ENCODE results near the gene ACSS3. TPM values are rescaled to one million over a fixed set of nuclear protein-coding genes. Genes with fewer than 3 reads are reported as not detected.

ACSS3 gene
- polyA plus RNA-seq, 1 of the 3 experiments (the other 2 are of a cell fraction), result 0.02 TPM

GRCh38 chr12:81187686-81188085, 109.8 kb downstream of the ACSS3 start:
- 5% methylated on average over 1 of the region's 1 CpG for WGBS (ENCODE audit: low lambda C conversion rate)
- CTCF ChIA-PET, result no interaction called here
- no peak overlapping the region for H3K27ac ChIP-seq (ENCODE audit: low read depth in 2 of 2, low read length in 1 of 2)

GRCh38 chr12:81196595-81196994, 118.7 kb downstream of the ACSS3 start:
- H3K9ac ChIP-seq, result no peak overlapping the region
- H3K9me3 ChIP-seq, result no peaks in the 10 kb centered on the region; the same call in 1 of the 2 replicates
- CTCF ChIA-PET, result no interaction called here
- H3K36me3 ChIP-seq (replicated peaks in 1 of 2; ENCODE audit: control insufficient read depth in 1 of 2, insufficient read depth in 2 of 2, low read length in 1 of 2), result no peaks in the 10 kb centered on the region
- no peak for DNase-seq
- no peak overlapping the region for H3K27ac ChIP-seq (ENCODE audit: low read depth in 2 of 2, low read length in 1 of 2)
- no peaks in the 10 kb centered on the region for H3K4me1 ChIP-seq (ENCODE audit: control insufficient read depth in 1 of 2, insufficient read depth in 2 of 2, low read depth in 1 of 2, low read length in 1 of 2)
- H2AFZ ChIP-seq (ENCODE audit: low read depth), result no peak overlapping the region
- no peaks in the 10 kb centered on the region for H3F3A ChIP-seq (replicated peaks; ENCODE audit: insufficient read depth)
- no peak overlapping the region for H3K4me3 ChIP-seq (ENCODE audit: low read depth in 2 of 2, low read length in 1 of 2)
- H3K9me2 ChIP-seq, result no peaks in the 10 kb centered on the region
- H3K79me2 ChIP-seq (ENCODE audit: insufficient read depth), result no peaks in the 10 kb centered on the region
- POLR2A ChIA-PET, result no interaction called here
- no peaks in the 10 kb centered on the region for H3K27me3 ChIP-seq (ENCODE audit: insufficient read depth)
- no peaks in the 10 kb centered on the region for H4K20me1 ChIP-seq (ENCODE audit: insufficient read depth)
- WGBS (ENCODE audit: low lambda C conversion rate), result 22% methylated on average over 3 of the region's 3 CpGs
- no peak overlapping the region for H3K4me2 ChIP-seq
- TF ChIP-seq ZBTB33 (IDR thresholded peaks at IDR 0.05; ENCODE audit: borderline replicate concordance, low read depth), result no peak
- TF ChIP-seq GABPA (IDR thresholded peaks at IDR 0.05; ENCODE audit: low read depth), result no peak
- TF ChIP-seq FOXM1 (IDR thresholded peaks at IDR 0.05; ENCODE audit: low read depth), result no peak
- TF ChIP-seq GATA2 (CRISPR knock-in tag; IDR thresholded peaks at IDR 0.05), result no peak
- TF ChIP-seq SMC3 (IDR thresholded peaks at IDR 0.05; ENCODE audit: low read depth, low read length), result no peak
- TF ChIP-seq FOXJ3 (CRISPR knock-in tag; IDR thresholded peaks at IDR 0.05), result no peak
- no peak for TF ChIP-seq REST (IDR thresholded peaks at IDR 0.05; ENCODE audit: low read depth, low read length)
- TF ChIP-seq TCF12 (IDR thresholded peaks at IDR 0.05), result no peak
- TF ChIP-seq NRF1 (IDR thresholded peaks at IDR 0.05; ENCODE audit: low read depth, low read length), result no peak

More at GRCh38 chr12:81187686-81188085, 109.8 kb downstream of the ACSS3 start:
- Histone ChIP-seq H3K9me2 (no peaks in the 10 kb centered on the region), H3K9ac (no peak overlapping the region), H3K36me3 (replicated peaks in 1 of 2; ENCODE audit: control insufficient read depth in 1 of 2, insufficient read depth in 2 of 2, low read length in 1 of 2) (no peaks in the 10 kb centered on the region), H3K9me3 (no peaks in the 10 kb centered on the region), H3K27me3 (ENCODE audit: insufficient read depth) (no peaks in the 10 kb centered on the region), H3K4me2 (no peak overlapping the region), H3K4me3 (ENCODE audit: low read depth in 2 of 2, low read length in 1 of 2) (no peak overlapping the region), H3K4me1 (ENCODE audit: control insufficient read depth in 1 of 2, insufficient read depth in 2 of 2, low read depth in 1 of 2, low read length in 1 of 2) (no peaks in the 10 kb centered on the region), H3K79me2 (ENCODE audit: insufficient read depth) (no peaks in the 10 kb centered on the region), H4K20me1 (ENCODE audit: insufficient read depth) (no peaks in the 10 kb centered on the region), H2AFZ (ENCODE audit: low read depth) (no peak overlapping the region), H3F3A (replicated peaks; ENCODE audit: insufficient read depth) (no peaks in the 10 kb centered on the region)
- DNase-seq, result no peak
- POLR2A ChIA-PET, result no interaction called here
- no peak for TF ChIP-seq TEAD4 (IDR thresholded peaks at IDR 0.05; ENCODE audit: borderline replicate concordance, insufficient read depth)
- TF ChIP-seq FOXJ3 (CRISPR knock-in tag; IDR thresholded peaks at IDR 0.05), result no peak
- TF ChIP-seq JUND (IDR thresholded peaks at IDR 0.05), result no peak
- TF ChIP-seq ZBTB33 (IDR thresholded peaks at IDR 0.05; ENCODE audit: borderline replicate concordance, low read depth), result no peak
- TF ChIP-seq EP300 (IDR thresholded peaks at IDR 0.05; ENCODE audit: borderline replicate concordance in 1 of 2, low read depth in 1 of 2, low read length in 1 of 2), result no peak
- TF ChIP-seq CTCF (IDR thresholded peaks at IDR 0.05), result no peak
- TF ChIP-seq RAD21 (IDR thresholded peaks at IDR 0.05; ENCODE audit: low read length), result no peak
